Amniotic epithelial cell (primary cell): ENCODE measurements around the gene CDYL.
A peak's percentile ranks its signal among the peaks of the same experiment; 100 is the strongest.

Experiments used
- DNase-seq: peaks from one replicate; pipeline ENCODE4 v3.0.0-alpha.2; 2010; ENCODE audit warnings: low read depth

The CDYL gene

DNA sequence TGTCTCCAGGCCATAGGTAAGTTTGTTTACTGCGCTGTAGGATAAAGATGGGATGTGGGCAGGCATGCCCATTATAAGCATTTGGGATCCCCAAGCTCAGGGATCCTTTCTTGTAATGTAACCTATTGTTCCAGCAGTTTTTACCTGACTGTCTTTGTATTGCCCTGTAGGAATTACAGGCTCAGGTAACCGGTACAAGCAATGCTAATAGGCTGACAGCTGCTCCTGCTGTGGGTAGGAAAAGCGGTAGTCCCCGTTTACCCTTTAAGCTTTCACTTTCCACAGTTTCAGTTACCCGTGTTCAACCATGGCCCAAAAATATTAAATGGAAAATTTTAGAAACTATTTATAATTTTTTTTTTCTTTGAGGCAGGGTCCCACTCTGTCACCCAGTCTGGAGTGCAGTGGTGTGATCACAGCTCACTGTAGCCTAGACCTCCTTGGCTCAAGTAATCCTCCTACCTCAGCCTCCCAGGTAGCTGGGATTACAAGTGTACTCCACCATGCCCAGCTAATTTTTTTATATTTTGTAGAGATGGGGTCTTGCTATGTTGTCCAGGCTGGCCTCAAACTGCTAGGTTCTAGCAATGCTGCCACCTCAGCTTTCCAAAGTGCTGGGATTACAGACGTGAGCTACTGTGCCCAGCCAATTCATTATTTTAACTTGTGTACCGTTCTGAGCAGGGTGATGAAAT lies 108.6 kb downstream of the CDYL start:
- no peak for DNase-seq

DNA sequence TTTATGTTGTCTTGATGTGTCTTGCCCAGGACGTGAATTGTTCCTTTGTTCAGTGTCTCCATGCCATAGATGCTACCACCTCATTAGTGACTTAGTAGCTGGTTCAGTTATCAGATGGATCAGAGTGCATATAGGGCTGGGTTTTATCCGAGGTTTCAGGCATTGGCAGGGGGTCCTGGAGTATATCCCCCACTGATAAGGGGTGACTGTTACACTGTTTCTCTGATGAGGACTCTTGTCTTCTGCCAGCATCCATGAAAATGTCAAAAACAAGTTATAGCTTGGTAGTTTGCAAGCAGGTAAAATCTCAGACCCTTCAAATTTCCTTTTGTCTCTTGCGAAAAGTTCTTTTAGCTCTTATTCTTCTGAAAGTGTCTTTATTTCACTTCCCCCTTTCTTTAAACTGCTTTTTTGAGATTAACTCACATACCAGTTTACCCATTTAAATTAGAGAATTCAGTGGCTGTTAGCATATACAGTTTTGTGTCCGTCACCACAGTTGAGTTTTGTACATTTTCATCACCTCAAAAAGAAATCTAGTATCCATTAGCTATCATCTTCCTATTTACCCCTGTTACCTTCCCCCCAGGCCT lies 109.2 kb downstream of the CDYL start:
- no peak for DNase-seq

DNA sequence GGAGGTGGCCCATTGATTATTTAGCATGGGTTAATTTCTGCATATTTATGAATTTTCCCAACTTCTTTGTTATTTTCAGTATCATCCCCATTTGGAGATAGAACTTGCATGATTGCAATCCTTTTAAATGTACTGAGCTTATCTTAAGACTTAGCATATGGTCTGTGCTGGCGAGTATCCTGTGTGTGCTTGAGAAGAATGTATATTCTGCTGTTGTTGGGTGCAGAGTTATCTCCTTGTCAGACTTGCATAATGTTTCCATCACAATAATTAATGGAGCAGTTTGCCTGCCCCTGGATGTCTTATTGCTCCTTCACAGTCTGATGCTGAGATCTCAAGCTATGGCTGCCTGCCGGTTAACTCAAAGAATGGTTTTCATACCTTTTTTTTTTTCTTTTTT lies 112.6 kb downstream of the CDYL start:
- peak; percentile 79 for DNase-seq

DNA sequence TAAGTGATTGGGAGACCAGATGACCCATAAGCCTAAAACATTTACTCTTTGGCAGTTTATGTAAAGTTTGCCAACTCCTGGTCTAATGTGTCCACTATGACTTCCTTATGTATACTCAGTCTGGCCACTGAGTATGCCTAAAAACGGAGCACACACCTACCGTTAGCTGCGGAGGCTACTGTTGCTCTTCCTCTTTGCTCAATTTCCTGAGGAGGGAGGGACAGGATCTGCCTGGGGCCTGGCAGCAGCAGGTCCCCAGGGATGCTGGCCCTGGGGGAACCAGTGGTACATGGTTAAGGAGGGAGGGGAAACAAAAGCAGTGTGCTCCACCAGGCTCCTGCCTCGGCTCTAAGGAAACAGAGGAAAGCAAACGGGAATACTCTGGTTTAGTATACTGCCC lies 113.5 kb downstream of the CDYL start:
- no peak for DNase-seq

DNA sequence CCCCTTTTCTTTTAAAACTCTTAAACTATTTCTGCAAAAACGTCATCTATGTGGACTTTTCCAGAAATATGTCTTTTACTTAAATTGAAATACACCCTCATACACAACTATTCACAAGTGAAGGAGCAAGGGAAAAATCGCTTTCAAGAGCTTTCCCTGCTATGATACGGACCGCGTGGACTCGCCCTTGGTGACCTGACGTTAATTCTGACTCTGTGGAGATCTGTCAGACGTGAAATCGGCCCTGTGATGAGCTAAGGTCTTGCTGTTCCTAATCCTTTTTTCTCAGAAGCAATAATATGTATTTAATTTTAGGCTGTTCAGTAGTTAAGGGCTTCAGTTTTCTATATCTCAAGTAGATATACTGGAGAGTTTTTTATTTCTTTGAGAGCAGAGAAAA lies 114.0 kb downstream of the CDYL start:
- DNase-seq, result no peak

DNA sequence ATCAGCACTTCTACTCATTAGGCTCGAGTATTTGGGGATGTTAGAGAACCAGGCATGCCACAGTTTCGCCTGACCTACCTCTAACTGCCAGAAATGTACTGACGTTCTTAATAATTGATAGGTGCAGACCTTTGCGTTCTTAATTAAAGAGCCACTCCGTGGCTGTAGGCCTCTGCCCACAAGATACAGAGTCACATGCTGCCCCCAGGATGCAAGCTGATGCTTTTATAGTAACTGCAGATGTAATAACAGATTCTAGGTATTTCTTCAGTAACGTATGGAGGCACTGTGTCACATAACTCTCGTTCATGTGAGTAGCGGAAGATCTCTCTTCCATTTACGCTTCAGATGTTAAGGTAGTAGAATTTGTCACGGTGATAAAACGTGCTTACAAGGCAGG lies 114.4 kb downstream of the CDYL start:
- DNase-seq, result no peak

DNA sequence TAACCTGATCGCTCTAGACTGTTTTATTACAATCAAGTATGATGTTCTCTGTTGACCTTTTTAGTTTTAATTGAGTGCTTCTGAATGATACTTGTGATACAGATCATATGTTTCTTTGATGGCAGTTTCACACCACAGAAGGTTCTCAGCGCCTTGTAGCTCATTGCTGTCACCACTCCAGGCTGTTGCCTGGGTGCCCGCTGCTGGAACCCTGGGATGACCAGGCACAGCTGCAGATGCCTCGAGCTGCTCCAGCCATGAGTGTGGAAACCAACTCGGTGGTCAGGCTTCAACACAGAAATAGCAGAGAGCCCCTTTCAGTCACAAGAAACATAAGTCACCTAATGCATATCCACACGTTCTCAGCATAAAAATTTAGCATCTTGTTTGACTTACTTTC lies 114.9 kb downstream of the CDYL start:
- DNase-seq, result no peak

DNA sequence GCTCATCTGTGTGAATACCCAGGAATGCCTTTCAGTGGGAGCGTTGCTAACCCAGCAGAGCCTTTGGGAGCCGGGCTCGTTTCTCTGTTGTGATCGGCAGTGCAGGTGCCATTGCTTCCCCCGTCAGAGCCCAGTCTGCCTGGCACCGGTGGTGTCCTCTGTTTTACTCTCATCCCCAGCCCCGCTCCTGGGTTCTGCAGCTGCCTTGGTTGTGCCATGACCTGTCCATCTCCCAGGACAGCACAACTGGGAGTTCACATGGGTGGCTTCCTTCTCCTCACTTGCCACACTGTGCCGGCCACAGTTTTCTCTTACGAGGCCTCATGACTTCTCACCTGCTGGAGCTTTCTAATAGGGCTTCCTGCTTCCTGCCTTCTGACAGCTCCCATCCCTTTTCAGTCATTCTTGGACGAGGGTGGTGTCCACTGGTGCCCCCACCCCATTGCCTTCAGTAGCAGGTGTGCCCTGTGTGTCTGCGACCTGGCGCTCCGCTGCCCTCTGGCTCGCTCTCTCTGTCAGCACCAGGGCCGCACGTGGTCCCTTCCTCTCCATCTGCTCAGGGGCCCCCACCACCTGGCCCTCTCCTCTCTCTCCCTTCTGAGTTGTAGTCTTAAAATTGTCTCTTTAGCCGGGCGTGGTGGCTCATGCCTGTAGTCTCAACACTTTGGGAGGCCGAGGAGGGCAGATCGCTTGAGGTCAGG lies 116.7 kb downstream of the CDYL start:
- no peak for DNase-seq

DNA sequence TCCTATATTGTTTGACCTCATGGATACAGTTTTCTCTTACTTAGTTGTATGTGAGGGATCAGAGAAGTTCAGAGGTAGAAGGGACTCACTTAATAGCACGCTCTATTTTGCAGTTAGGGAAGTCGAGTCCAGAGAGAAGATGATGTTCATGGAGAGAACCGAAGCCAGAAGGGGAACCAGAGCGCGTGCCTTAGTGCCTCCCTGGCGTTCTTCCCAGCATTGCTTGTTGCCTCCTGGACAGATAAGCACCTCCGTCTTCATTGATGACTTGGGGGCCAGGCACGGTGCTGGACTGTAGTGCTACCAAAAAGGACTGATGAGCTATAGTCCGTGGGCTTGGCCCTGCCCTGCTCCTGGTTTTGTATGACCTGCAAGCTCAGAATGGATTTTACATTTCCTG lies 117.8 kb downstream of the CDYL start:
- DNase-seq, result no peak

DNA sequence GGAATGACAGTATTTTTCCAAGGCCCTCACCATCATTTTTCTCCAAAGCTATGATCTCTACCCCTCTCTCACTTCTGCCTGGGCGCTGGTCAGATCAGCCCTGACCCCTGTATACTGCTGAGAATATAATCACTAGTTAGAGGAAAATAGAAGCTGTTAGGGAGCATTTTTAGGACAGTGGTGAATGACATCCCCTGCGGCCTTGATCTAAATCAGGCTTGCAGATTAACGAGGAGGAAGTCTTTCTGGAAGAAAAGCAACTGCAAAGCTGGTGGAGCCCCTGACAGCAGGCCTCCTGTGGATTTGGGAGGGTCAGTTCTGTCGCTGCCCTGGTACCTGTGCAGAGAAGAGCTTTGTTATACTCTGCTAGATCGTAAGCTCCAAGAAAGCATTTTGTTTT lies 119.8 kb downstream of the CDYL start:
- no peak for DNase-seq

DNA sequence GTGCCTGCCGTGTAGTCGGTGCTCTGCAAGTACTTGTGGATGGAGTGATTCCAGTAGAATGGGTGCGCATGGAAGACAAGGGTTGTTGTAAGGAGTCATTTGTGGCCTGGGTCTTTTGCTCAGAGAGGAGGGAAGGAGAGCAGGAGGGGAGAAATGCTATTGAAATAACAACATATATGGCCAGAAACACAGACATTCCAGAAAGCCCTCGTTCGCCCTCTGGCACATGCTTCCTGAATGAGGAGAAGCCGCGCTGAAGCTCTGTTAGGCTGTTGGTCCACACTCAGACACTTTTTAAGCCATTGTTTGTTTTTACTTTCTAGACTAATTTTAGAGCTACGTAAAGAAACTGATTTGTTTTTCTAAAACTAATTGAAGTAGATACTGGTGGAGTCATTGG lies 120.2 kb downstream of the CDYL start:
- DNase-seq, result no peak

DNA sequence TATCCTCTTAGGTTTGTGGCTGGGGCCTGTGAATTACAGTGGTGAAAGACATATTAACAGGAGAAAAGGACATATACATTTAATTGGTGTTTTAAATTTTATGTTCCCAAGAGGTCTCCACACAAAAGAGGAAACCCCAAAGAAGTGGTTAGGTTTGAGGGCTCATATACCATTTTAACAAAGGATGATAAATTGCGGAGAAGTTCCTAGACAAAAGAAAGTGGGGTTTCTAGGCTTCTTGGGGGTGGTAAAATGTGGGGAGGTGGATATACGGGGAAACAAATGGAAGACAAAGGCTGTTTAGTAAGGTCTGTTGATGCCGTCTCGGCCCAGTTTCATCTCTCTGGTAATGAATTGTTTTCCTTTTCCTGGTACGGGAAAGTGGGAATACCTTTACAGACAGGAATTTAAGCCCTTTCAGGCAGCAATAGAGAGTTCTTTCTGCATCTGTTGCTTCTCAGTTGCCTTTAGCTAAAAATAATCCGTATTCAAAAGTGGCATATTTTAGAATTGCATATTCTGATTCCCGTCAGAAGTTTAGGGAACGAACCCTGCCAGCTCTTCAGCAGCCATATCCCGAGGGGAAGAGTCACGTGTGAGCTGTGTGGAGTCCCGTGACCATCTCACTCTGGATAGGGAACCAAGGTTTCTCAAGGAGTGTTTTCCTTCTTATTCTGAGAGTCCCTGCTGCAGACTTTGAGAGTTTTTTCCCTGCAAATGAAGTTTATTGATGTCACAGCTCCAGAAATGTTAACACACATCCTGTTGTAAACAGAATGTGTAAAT lies 123.2 kb downstream of the CDYL start:
- DNase-seq, result no peak

DNA sequence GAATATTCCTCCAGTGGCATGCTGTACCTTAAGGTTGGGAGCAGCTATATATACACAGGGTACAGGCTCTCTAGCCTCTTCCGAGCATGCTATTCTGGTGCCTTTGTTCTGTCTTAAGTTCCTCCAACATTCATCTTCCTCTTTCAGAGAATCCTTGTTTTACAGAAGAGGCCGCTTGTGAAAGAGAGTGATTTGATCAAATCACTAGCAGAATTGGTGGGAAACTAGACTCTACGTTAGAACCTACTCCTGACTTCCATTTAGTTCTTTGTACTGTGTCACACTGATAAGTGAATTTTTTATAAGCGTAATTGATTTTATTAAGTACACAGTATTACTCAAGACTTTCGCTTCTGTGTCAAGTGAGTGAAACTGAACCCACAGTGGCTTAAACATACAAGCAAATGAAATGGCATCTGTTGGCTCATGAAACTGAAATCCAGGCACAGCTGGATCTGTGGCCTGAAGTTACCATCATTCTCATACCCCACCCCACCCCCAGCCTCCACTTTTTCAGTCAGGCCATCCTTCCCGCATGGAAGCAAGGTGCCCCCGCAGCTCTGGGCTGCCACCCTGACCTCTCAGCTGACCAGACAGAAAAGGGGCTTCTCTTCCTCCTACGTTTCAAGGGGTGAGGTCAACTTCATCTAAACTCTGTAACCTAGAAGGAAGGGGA lies 125.3 kb downstream of the CDYL start:
- no peak for DNase-seq

DNA sequence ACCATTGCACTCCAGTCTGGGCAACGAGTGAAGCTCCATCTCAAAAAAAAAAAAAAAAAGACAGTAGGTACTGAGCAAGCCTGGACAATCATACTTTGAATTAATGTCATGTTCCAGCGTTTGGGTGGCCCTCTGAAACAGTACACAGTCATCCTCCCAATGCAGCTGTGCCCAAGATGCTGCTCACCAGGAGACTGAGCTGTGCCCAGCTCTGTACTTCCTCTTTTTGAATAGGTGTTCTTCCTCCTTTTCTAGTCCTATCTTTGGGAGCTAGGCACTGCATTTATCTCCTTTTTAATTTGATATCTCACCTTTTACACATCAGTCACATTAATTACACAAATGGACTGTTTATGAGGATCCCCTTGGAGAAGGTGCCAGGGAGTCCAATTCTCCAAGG lies 126.2 kb downstream of the CDYL start:
- DNase-seq, result no peak

DNA sequence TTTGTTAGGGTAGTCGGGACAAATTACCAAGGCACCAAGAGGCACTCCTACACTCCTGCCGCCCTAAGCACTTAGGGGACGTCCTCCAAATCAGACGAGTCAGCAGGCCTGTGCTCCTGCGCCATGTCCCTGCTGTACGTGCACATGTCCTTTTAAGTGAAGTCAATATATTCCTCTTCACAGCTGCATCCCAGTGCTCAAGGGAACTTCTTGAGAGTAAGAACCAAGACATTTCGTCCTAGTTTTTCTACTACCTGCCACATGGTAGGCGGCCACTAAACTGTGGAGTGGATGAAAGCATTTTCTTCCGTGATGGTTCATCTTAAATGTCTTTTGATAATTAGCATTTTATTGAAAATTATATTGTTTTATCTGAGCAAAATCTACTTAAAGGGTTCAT lies 126.9 kb downstream of the CDYL start:
- no peak for DNase-seq

DNA sequence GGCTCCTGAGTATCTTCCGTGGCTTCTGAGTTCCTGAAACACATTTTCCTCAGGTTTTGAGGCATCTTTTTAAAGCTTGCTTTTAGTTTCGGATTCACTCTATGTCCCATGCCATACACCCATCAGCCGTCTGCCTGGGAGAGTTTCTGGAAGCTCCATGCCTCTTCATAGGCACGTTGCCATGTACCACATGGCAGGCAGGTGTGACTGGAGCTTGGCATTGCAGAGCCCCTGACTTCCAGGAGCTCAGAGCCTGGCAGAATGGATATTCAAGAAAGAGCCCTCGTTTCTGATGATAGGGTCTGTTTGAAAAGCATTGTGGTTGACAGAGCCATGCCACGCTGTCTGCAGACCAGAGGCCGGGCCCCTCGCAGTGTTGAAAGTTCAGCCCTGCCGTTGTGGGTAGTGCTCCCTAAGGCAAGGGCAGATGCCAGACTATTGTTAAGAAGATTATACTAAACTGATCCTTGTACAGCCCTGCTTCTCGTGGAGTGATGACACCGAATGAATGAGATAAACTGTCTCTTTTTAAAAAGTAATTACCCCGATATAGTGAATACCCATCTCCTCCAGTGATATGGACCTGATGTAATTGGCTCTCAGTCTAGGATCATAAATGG lies 127.7 kb downstream of the CDYL start:
- DNase-seq, result peak; percentile 12

DNA sequence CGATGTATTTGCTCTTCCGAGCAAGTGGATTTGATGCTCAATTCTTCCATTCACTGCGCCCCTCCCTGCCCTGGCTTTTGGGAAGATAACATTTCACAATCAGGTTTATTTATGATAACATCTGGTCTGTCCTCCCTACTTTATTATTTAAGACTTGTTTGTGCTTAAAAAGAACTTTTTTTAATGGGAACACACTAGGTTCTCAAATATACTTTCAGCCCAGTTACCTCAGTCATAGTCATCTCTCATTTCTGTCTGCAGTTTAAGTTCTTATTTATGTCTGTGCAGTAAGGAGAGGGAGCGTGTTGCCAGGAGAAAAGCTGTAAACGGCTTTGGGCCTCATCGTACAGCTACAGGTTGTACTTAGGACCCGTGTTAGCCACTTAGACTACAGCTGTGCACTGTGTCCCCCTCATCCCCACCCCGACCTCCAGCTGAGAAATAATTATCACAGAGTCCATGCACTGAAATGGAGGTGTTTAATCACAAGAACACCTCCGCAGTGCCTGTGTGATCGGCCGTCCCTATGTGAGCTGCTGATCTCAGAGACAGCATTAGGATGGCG lies 128.3 kb downstream of the CDYL start:
- DNase-seq, result peak; percentile 88

DNA sequence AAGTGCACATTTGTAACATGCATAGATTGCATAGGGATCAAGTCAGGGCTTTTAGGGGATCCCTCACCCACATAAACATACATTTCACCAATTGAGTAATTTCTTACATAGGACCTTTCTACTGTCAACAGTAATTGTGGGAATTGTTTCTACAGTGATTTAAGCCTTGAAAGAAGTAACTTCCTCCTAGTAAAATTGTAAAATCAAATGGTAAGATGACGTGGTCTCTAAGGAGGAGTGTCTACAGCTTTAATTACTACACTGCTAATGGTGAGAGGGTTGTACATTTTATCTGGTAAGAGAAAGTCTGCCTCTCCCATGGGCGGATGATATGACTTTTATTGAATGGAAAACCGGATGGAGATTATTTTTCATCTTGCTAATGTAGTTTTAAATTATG lies 129.6 kb downstream of the CDYL start:
- no peak for DNase-seq

DNA sequence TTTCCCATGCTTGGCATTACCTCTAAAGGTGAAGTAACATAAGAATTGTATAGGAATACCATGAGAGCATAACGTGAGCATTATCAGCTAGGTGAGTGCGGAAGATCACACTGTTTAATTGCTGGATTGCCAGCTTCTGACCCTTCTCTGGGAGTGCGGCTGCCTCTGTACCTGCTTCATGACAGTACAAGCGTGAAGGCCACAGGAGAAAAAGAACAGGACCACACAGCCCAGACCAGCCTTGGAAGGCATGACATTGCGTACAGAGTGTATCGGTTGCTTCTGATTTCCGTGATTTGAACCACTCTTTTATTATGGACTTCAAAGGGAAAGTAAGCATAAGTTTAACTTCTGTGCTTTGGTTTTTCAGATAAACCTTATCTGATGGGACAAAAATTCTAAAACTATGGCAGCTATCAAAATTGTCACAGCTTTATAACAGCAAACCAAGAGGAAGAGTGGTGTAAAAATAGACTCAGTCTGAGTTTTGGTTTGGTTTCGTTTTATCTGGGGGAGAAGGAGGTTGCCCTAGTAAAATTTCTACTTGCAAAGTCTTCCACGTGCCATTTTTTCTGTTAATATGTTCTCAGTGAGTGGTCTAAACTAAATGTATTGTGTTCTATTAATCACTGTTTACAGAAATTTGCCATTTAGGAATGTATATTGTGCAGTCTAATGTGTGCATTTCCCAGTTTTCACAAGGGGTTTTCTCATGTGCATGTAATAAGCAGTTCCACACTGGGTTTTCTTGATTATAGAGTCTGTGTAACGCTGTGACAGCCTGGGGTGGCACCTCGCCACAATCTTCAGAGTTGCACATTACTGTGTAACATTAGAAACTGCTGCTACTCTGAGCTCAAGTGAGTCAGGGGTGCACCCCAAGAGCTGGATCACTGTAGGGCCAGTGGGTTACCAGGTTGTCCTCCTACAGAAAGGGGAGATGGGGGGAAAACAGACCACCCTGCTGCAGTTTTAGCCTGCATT lies 130.4 kb downstream of the CDYL start:
- no peak for DNase-seq

DNA sequence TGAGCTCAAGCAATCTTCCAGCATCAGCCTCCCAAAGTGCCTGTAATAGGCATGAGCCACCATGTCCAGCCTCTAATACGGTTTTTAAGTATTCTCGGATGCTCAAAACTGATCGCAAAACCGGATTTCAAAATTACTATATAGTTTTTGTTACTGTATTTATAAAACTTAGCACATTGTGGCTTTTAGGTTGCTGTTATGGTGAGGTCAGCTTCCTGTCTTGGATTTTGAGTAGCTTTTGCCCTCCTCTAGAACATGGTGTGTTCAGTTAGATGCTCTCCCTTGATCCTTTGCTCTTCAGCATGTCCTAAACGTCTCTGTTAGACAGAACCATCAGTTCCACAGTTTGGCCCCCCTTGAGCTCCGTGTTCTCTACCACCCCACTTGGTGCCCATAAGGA lies 131.4 kb downstream of the CDYL start:
- no peak for DNase-seq
